ENCODE measurements around the gene E2F4.

E2F4 gene

GRCh38 chr16:67190448-67191399, 1.2 kb upstream of the E2F4 start:
- no peak for DNase-seq (ENCODE audit: low read depth)

GRCh38 chr16:67191411-67191994, 452 bp upstream of the E2F4 start:
- no peak for DNase-seq (ENCODE audit: low read depth)

- DNase-seq (ENCODE audit: low read depth) = no peak
Measured at GRCh38 chr16:67192781-67193361, 916 bp downstream of the E2F4 start.

GRCh38 chr16:67193536-67193935, 1.6 kb downstream of the E2F4 start:
- no peak for DNase-seq (ENCODE audit: low read depth)

GRCh38 chr16:67194260-67194659, 2.3 kb downstream of the E2F4 start:
- no peak for DNase-seq (ENCODE audit: low read depth)

- DNase-seq (ENCODE audit: low read depth) = no peak
Measured at GRCh38 chr16:67195676-67196075, 3.7 kb downstream of the E2F4 start.

GRCh38 chr16:67196881-67197280, 4.9 kb downstream of the E2F4 start:
- DNase-seq (ENCODE audit: low read depth) = no peak

GRCh38 chr16:67197704-67198103, 5.7 kb downstream of the E2F4 start:
- no peak for DNase-seq (ENCODE audit: low read depth)

- DNase-seq (ENCODE audit: low read depth) = no peak
Measured at GRCh38 chr16:67198238-67198734, 6.3 kb downstream of the E2F4 start.

- no peak for DNase-seq (ENCODE audit: low read depth)
Measured at GRCh38 chr16:67199011-67199807, 7.3 kb downstream of the E2F4 start, which contains the start of gene ELMO3. Gene ELMO3 (plus strand): TSS chr16:67199131. CDS start chr16:67199327, 196 bp downstream.

GRCh38 chr16:67199808-67200198, 7.8 kb downstream of the E2F4 start:
- no peak for DNase-seq (ENCODE audit: low read depth)

- no peak for DNase-seq (ENCODE audit: low read depth)
Measured at GRCh38 chr16:67200491-67200890, 8.5 kb downstream of the E2F4 start.

- no peak for DNase-seq (ENCODE audit: low read depth)
Measured at GRCh38 chr16:67201411-67202345, 9.7 kb downstream of the E2F4 start.

GRCh38 chr16:67202426-67202825, 10.5 kb downstream of the E2F4 start:
- DNase-seq (ENCODE audit: low read depth) = no peak

- no peak for DNase-seq (ENCODE audit: low read depth)
Measured at GRCh38 chr16:67202956-67203493, 11.1 kb downstream of the E2F4 start.

GRCh38 chr16:67204076-67204475, 12.1 kb downstream of the E2F4 start:
- no peak for DNase-seq (ENCODE audit: low read depth)

- DNase-seq (ENCODE audit: low read depth) = no peak
Measured at GRCh38 chr16:67206129-67206837, 14.3 kb downstream of the E2F4 start.

- no peak for DNase-seq (ENCODE audit: low read depth)
Measured at GRCh38 chr16:67206838-67207248, 14.9 kb downstream of the E2F4 start.

- DNase-seq (ENCODE audit: low read depth) = no peak
Measured at GRCh38 chr16:67207249-67208091, 15.5 kb downstream of the E2F4 start.

Data from activated T-helper 9 cell treated with anti-CD3 and anti-CD28 coated beads, Interleukin-2, amount 50 U/mL, for 16 hours (primary cell).